T-helper 2 cell treated with Interferon-gamma antibody and Interleukin-4, amounts not matched to agents 100 ng/mL and 5 ng/mL, for 36 hours (primary cell): ENCODE data around the gene LRBA. TPM values are rescaled to one million over a fixed set of nuclear protein-coding genes. Genes with fewer than 3 reads are reported as not detected.

Source experiments
- intact Hi-C: fragments of 100-400 bp; cut with micrococcal nuclease; formaldehyde crosslinking; loops from one replicate; pipeline ENCODE4 v1.15.1; 2023
- total RNA-seq: library from RNA; stranded (reverse); gene quantifications from 2 replicates; pipeline ENCODE4 v1.2.3, GENCODE V29; 2022

LRBA gene
- total RNA-seq, 1 donor from 2014 or later, result 42.4 TPM

DNA sequence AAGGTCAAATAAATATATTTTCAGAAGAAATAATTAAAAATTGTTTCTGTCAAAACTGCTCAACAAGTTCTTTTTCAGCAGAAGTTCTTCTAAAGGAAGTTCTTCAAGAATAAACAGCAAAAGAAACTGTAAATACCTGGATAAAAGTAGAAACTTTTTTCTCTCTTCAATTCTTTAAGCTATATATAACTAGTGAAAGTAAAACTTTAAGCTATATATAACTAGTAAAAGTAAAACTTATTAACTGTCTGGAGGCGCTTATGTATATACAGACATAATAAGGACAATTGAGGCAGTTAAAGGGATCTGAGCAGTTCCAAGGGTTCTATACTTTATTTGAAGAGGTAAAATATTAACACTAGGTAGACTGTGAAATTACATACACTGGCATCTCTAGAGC is 126.9 kb downstream of the LRBA start:
- intact Hi-C loops, result no loop called here

GRCh38 chr4:150886597-150886996 is 128.5 kb downstream of the LRBA start:
- intact Hi-C loops, result no loop called here

- intact Hi-C loops, result no loop called here
These were observed 130.5 kb downstream of the LRBA start for GRCh38 chr4:150884625-150885024.

DNA sequence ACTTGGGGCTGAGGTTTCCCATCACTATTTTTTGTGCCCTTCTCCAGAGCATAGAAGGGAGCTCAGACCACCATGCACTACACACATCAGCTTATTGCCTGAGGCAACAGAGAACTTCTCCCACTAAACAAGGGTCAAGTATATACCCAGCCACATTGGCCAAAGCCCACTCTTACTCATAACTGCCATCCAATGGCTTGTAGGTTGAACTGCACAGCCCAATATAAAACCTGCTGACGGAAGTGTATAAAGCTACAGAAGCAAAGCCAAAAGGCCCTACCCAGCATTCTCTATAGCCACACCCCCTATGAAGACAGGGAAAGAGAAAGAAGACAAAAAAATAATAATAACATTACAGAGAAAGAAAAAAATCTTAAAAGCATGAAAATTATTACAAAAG is 139.7 kb downstream of the LRBA start:
- intact Hi-C loops, result no loop called here

- intact Hi-C loops, result no loop called here
These were observed 140.5 kb downstream of the LRBA start for GRCh38 chr4:150874338-150875226.

GRCh38 chr4:150867148-150867547 is 147.9 kb downstream of the LRBA start:
- intact Hi-C loops, result loop anchor here (1.0 to 5.0 kb wide), 5 partner anchors 39 to 886 kb away; no protein-coding TSS in a partner anchor

GRCh38 chr4:150863456-150863855 is 151.6 kb downstream of the LRBA start:
- intact Hi-C loops, result no loop called here

GRCh38 chr4:150862829-150863228 is 152.3 kb downstream of the LRBA start:
- intact Hi-C loops, result no loop called here

DNA sequence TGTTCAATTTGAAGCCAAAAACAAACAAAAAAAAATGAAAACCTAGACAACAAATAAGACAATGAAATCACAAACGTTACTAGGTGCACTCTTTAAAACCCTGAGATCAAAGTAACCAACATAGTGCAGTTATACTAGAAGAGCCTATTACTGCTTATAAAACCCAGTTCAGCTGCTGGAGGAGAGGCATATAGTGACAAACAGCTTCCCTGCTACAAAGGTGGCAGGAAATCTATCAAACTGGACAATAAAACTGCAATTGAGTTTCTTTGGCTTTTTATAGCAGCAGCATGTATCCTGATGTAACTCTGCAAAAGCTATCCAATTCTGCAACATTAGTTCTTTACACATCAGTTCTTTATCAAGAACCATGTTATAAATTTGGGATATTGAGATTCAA is 155.6 kb downstream of the LRBA start:
- intact Hi-C loops, result no loop called here

DNA sequence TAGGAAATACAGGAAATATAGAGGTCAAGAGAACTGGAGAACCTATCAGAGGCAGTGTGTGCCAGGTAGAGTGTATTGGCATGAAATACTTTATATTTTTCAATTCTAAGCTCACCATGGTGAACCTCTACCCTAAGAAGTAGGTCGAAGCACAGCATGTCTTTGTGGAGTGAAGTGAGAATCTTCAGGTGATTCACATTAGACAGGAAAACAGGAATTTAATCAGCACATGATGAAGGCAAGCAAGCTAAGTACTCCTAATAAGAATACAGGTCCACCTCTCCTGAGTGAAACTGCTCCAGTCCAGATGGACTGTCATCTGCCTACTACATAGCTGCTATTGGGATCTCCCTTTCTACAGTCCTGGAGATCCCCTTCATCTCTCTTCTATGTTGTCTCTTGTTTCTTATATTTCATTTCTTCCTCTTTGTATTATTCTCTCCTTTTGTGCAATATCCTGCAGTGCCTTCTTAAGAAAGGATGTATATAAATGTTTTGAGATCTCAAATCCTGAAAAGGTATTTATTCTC is 159.0 kb downstream of the LRBA start:
- intact Hi-C loops, result no loop called here

GRCh38 chr4:150854600-150854999 is 160.5 kb downstream of the LRBA start:
- intact Hi-C loops, result no loop called here

DNA sequence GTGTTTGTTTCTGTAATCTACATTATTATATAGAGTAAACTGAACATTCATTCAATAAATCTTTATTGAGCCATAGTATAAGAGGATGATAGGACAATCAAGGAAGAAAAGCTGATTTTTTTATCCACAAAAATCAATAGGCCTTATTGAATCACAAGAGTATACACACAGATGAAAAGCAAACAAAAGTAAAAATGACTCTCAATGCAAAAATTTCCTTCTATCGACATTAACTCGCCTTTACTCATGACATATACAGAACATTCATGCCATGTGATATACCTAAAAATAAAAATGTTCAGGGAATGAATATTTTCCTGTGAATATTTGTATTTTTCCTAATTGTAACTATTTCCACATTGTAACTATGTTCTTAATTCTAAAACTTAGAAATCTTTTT is 161.2 kb downstream of the LRBA start:
- intact Hi-C loops, result no loop called here

GRCh38 chr4:150852216-150852615 is 162.9 kb downstream of the LRBA start:
- intact Hi-C loops, result no loop called here

GRCh38 chr4:150849016-150849415 is 166.1 kb downstream of the LRBA start:
- intact Hi-C loops, result no loop called here

DNA sequence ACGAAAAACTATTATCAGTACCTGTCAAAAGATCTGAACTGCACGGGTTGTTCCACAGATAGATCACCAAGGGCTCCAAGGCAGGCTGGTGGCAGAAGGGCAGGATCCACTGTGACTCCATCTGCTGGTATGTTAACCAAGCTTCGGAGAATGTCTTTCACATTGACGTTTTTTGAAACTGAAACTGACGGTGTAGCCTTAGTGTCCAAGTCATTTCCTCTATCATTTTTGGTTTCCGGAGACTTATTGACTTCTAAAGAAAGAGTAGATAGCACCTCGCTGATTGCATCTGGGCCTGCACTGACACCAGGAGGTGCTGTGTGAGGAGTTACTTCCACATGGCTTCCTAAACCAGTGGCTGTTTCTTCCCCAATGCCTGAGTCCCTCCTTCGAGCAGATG is 186.9 kb downstream of the LRBA start:
- intact Hi-C loops, result loop anchor here (1.0 to 2.0 kb wide), 3 partner anchors 39 to 271 kb away; partner anchors contain the start of genes LRBA and RPS3A

DNA sequence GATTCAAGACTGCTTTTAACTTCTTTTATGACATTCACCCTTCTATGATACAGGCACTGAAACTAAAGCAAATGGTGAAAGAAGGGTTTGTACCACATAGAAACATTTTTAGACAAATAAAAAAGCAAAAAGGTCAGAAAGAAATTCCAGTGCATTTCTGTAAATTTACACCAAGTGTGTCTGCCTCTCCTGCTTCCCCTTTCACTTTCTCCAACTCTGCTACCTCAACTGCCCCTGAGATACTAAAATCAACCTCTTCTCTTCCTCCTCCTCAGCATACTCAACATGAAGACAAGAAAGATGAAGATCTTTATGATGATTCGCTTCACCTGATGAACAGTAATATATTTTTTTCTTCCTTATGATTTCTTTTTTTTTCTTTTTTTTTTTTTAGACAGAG is 187.9 kb downstream of the LRBA start:
- intact Hi-C loops, result no loop called here

- intact Hi-C loops, result no loop called here
These were observed 188.8 kb downstream of the LRBA start for GRCh38 chr4:150826306-150826705.

- intact Hi-C loops, result no loop called here
These were observed 192.7 kb downstream of the LRBA start for GRCh38 chr4:150822407-150822806.

- intact Hi-C loops, result no loop called here
These were observed 193.4 kb downstream of the LRBA start for GRCh38 chr4:150821641-150822040.

DNA sequence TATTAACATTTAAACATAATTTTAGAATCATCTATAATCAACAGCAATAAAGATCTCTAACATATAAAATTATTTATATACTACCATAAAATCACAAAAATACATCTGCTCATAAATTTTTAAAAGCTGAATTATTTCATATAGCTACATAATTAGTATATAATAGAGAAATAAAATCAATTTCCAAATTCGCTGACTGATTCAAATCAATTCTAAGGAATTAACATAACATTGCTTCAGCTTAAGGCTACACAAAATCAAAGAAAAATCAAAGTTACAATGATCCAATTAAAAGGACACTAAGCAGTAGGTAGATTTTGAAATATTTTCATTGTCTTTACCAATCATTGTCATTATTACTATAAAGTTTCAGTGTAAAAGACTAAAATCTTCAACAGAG is 194.7 kb downstream of the LRBA start:
- intact Hi-C loops, result no loop called here

DNA sequence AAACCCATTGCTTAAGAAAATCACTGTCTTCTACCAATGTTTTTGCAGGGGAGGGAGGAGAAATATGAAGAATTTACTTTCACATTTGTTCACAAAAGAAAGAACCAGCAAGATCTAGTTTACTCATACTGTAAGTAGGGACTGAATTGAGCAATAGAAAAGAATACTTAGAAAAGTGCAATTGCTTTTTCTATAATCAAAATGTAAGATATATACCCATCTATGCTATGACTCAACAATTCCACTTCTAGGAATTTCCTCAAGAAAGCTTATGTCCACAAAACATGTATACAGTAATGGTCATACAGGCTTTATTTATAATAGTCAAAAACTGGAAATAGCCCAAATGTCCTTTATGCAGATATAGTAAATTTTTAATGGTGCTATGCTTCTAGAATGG is 196.4 kb downstream of the LRBA start:
- intact Hi-C loops, result no loop called here

- intact Hi-C loops, result no loop called here
These were observed 197.1 kb downstream of the LRBA start for GRCh38 chr4:150817804-150818528.
